BE2C (cell line): ENCODE data around the gene SENP1.

Experiments
- DNase-seq: peaks from one replicate; pipeline ENCODE4 v3.0.0-alpha.2; 2020
- H3K27me3 ChIP-seq: fragments of 250-450 bp; sonication (Bioruptor Pico); 2 replicates; pipeline ENCODE4 v1.5.1; 2020; ENCODE audit warnings: mild to moderate bottlenecking
- H3K36me3 ChIP-seq: fragments of 250-450 bp; sonication (Bioruptor Pico); 2 replicates; pipeline ENCODE4 v1.5.1; 2020; ENCODE audit warnings: mild to moderate bottlenecking
- H3K4me1 ChIP-seq: fragments of 250-450 bp; sonication (Bioruptor Pico); 2 replicates; pipeline ENCODE4 v1.5.1; 2020
- H3K4me3 ChIP-seq: 2 replicates; pipeline ENCODE4 v1.5.1; 2011; ENCODE audit warnings: low read depth, low read length
- H3K9me3 ChIP-seq: fragments of 250-450 bp; sonication (Bioruptor Pico); 2 replicates; pipeline ENCODE4 v1.5.1; 2020
- CTCF ChIP-seq: IDR thresholded peaks from 2 replicates; pipeline ENCODE4 v1.5.1; 2012; ENCODE audit warnings: mild to moderate bottlenecking, low read depth, low read length

The SENP1 gene

GRCh38 chr12:48060474-48060873 is 45.4 kb downstream of the SENP1 start:
- Histone ChIP-seq H3K9me3 (0 out of 2 replicates have a peak, but pooled peaks cover 4% of the 10 kb centered on the region), H3K36me3 (peaks cover 60% of the 10 kb centered on the region), H3K4me3 (no peak overlapping the region), H3K4me1 (no peaks in the 10 kb centered on the region), H3K27me3 (no peaks in the 10 kb centered on the region)
- DNase-seq = no peak
- TF ChIP-seq CTCF = no peak

DNA sequence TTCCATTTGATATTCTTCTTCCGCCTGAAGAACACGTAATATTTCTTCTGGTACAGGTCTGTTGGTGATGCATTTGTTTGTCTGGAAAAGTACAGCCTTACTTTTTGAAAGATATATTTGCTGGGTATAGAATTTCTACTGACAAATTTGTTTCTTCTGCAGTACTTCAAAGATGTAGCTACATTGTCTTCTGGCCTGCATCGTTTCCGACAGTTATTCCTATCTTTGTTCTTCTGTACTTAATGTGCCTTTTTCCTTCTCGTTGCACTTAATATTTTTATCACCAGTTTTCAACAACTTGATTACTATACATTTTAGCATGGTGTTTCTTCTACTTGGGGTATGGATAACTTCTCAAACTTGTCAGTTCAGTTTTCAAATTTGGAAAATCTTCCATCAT is 47.1 kb downstream of the SENP1 start:
- 0 out of 2 replicates have a peak, but pooled peaks cover 4% of the 10 kb centered on the region for H3K9me3 ChIP-seq
- H3K4me1 ChIP-seq = no peaks in the 10 kb centered on the region
- peaks cover 51% of the 10 kb centered on the region for H3K36me3 ChIP-seq
- DNase-seq = no peak
- no peak overlapping the region for H3K4me3 ChIP-seq
- no peaks in the 10 kb centered on the region for H3K27me3 ChIP-seq
- no peak for TF ChIP-seq CTCF

- no peak for TF ChIP-seq CTCF
- Histone ChIP-seq H3K4me1 (no peaks in the 10 kb centered on the region), H3K4me3 (no peak overlapping the region), H3K27me3 (no peaks in the 10 kb centered on the region), H3K9me3 (0 out of 2 replicates have a peak, but pooled peaks cover 4% of the 10 kb centered on the region), H3K36me3 (peaks cover 26% of the 10 kb centered on the region)
- DNase-seq = no peak
Observed at GRCh38 chr12:48054955-48055821, 50.7 kb downstream of the SENP1 start.

GRCh38 chr12:48053883-48054282 is 52.0 kb downstream of the SENP1 start:
- H3K36me3 ChIP-seq = peaks cover 15% of the 10 kb centered on the region
- H3K27me3 ChIP-seq = no peaks in the 10 kb centered on the region
- no peak for TF ChIP-seq CTCF
- 0 out of 2 replicates have a peak, but pooled peaks cover 3% of the 10 kb centered on the region for H3K9me3 ChIP-seq
- H3K4me1 ChIP-seq = no peaks in the 10 kb centered on the region
- no peak for DNase-seq
- H3K4me3 ChIP-seq = no peak overlapping the region

- no peaks in the 10 kb centered on the region for H3K9me3 ChIP-seq
- no peak overlapping the region for H3K4me3 ChIP-seq
- H3K4me1 ChIP-seq = no peaks in the 10 kb centered on the region
- no peak for TF ChIP-seq CTCF
- peaks cover 10% of the 10 kb centered on the region for H3K36me3 ChIP-seq
- no peak for DNase-seq
- H3K27me3 ChIP-seq = no peaks in the 10 kb centered on the region
Observed at GRCh38 chr12:48053122-48053521, 52.8 kb downstream of the SENP1 start.

DNA sequence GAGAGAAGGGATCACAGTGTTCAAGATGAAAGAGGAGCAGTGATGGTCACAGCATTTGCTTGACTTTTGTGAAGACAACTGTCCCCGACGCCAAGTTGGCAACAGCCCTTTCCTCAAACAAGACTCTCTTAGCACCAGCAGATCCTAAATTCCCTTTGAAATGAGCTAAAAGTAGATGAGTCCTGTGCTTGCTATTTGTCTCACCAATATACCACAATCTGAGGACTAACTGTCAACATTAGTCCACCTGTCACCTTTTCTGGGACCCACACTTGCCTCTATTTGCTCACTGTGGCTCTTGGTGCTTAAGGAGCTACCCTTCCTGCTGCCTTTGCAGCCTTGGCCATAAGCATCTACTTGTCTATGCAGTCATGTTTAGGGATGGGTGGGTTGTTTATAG is 54.2 kb downstream of the SENP1 start:
- no peak overlapping the region for H3K4me3 ChIP-seq
- DNase-seq = no peak
- H3K4me1 ChIP-seq = no peaks in the 10 kb centered on the region
- peaks cover 21% of the 10 kb centered on the region for H3K36me3 ChIP-seq
- no peaks in the 10 kb centered on the region for H3K9me3 ChIP-seq
- no peaks in the 10 kb centered on the region for H3K27me3 ChIP-seq
- TF ChIP-seq CTCF = no peak
